Vagina (tissue), 2 donors: ENCODE data around the gene VPS25.

Experiments used
- CTCF ChIP-seq, 3 experiments: fragments of 450-650 bp in 2 of 3; fragments of 200-600 bp in 1 of 3; sonication (generic) in 1 of 3; IDR thresholded peaks; one replicate each; pipeline ENCODE4 v1.5.1; 2017 to 2019; ENCODE audit warnings: antibody characterized with exemption in 3 of 3, mild to moderate bottlenecking in 2 of 3, moderate library complexity in 2 of 3
- POLR2AphosphoS5 ChIP-seq, 2 donors: sonication (generic); formaldehyde crosslinking; IDR thresholded peaks; one replicate each; pipeline ENCODE4 v1.9.0; 2017; ENCODE audit warnings: antibody characterized with exemption in 2 of 2, mild to moderate bottlenecking in 2 of 2, low read depth in 1 of 2; ENCODE audit not compliant: insufficient read depth in 1 of 2

- no peak for TF ChIP-seq CTCF (IDR thresholded peaks at IDR 0.05)
- TF ChIP-seq POLR2AphosphoS5 (IDR thresholded peaks at IDR 0.05; ENCODE audit: insufficient read depth in 1 of 2, low read depth in 1 of 2) = no peak
Observed at GRCh38 chr17:42827472-42827871, 54.2 kb downstream of the VPS25 start.
